HepG2 (cell line): Measurements from ENCODE around the gene GSAP. TPM values are rescaled to one million over a fixed set of nuclear protein-coding genes. Genes with fewer than 3 reads are reported as not detected.

ENCODE experiments used
- ATAC-seq: fragments of 200-7000 bp; cut with Tn5 transposase; 3 replicates; pipeline ENCODE4 v1.9.1; 2020; ENCODE audit warnings: mild to moderate bottlenecking, moderate library complexity
- BruUV-seq: library from RNA; stranded (reverse); fragments of 400-500 nt; replicated peaks from 2 replicates; lab custom pipeline; 2021; lab: Mats Ljungman, UMichigan
- CTCF ChIA-PET: fragments of 300-600 bp; formaldehyde crosslinking; extraction: SDS; loops from one replicate; lab custom pipeline; 2021; ENCODE audit warnings: low total read pairs, inconsistent platforms, low intra/inter-chr PET ratio; lab: Yijun Ruan, JAX
- POLR2A ChIA-PET: fragments of 350-600 bp; sonication (Branson Sonifier 250); formaldehyde crosslinking; loops from one replicate; lab custom pipeline; 2020; ENCODE audit warnings: antibody characterized with exemption, inconsistent platforms; lab: Yijun Ruan, JAX
- DNase-seq: peaks from one replicate; pipeline ENCODE4 v3.0.0-alpha.2; 2015; ENCODE audit warnings: low spot score
- FAIRE-seq: peaks from 3 replicates; lab custom pipeline; 2011; peaks lifted over from hg19 to GRCh38; lab: Jason Lieb, UNC
- H2AFZ ChIP-seq: one replicate; pipeline ENCODE4 v1.6.1; 2011; ENCODE audit warnings: low read length, inconsistent platforms
- H3K27ac ChIP-seq: fragments of 300-600 bp; 3 replicates; pipeline ENCODE4 v1.8.0; 2011; ENCODE audit warnings: mixed run types, mild to moderate bottlenecking, mixed read lengths, low read length, inconsistent platforms; ENCODE audit not compliant: insufficient read depth; ENCODE audit errors: extremely low read length
- H3K27me3 ChIP-seq, 2 experiments: fragments of 200-600 bp in 1 of 2; 2 replicates in 1 of 2; 3 replicates in 1 of 2; pipeline versions ENCODE4 v1.6.0 to v1.8.0; 2011; ENCODE audit warnings: low read length in 2 of 2, mild to moderate bottlenecking in 2 of 2, moderate library complexity in 2 of 2, inconsistent platforms in 1 of 2; ENCODE audit not compliant: insufficient read depth in 2 of 2, control insufficient read depth in 1 of 2
- H3K36me3 ChIP-seq, 2 experiments: fragments of 200-600 bp in 1 of 2; replicated peaks in 1 of 2; 2 replicates in 1 of 2; 3 replicates in 1 of 2; pipeline versions ENCODE4 v1.5.1 to v1.8.0; 2011; ENCODE audit warnings: low read length in 2 of 2, inconsistent platforms in 1 of 2; ENCODE audit not compliant: insufficient read depth in 2 of 2, control insufficient read depth in 1 of 2
- H3K4me1 ChIP-seq: 2 replicates; pipeline ENCODE4 v1.5.1; 2012; ENCODE audit warnings: low read length, inconsistent platforms; ENCODE audit not compliant: insufficient read depth
- H3K4me2 ChIP-seq: 2 replicates; pipeline ENCODE4 v1.6.0; 2011; ENCODE audit warnings: low read depth, low read length, inconsistent platforms
- H3K4me3 ChIP-seq, 3 experiments: fragments of 200-600 bp in 1 of 3; sonication (generic), shearing (Covaris generic) in 1 of 3; replicated peaks in 1 of 3; 2 replicates each; pipeline ENCODE4 v1.5.1; 2011 to 2016; ENCODE audit warnings: low read length in 3 of 3, inconsistent platforms in 2 of 3, low read depth in 2 of 3, mild to moderate bottlenecking in 2 of 3, control low read depth in 1 of 3, mixed read lengths in 1 of 3; ENCODE audit not compliant: insufficient read depth in 1 of 3
- H3K79me2 ChIP-seq: one replicate; pipeline ENCODE4 v1.6.1; 2011; ENCODE audit warnings: low read length, inconsistent platforms; ENCODE audit not compliant: insufficient read depth
- H3K9ac ChIP-seq: 2 replicates; pipeline ENCODE4 v1.6.0; 2011; ENCODE audit warnings: mild to moderate bottlenecking, low read depth, low read length, inconsistent platforms; ENCODE audit not compliant: insufficient read depth
- H3K9me3 ChIP-seq: 2 replicates; pipeline ENCODE4 v1.5.1; 2012; ENCODE audit warnings: mild to moderate bottlenecking, low read length
- H4K20me1 ChIP-seq: 2 replicates; pipeline ENCODE4 v1.6.0; 2011; ENCODE audit warnings: inconsistent platforms, mild to moderate bottlenecking, low read length, moderate library complexity; ENCODE audit not compliant: insufficient read depth
- FOXK1 ChIP-seq: sonication (generic); formaldehyde crosslinking; IDR thresholded peaks from 2 replicates; pipeline ENCODE4 v1.4.0; 2020; ENCODE audit warnings: low read depth, missing genetic modification reagents, borderline replicate concordance
- HOXD1 ChIP-seq: sonication (generic); formaldehyde crosslinking; IDR thresholded peaks from 2 replicates; pipeline ENCODE4 v1.5.0; 2020; ENCODE audit warnings: missing genetic modification reagents
- IKZF1 ChIP-seq: fragments of 450-650 bp; IDR thresholded peaks from 2 replicates; pipeline ENCODE4 v1.7.1; 2016
- MTA1 ChIP-seq: sonication (generic); formaldehyde crosslinking; IDR thresholded peaks from 2 replicates; pipeline ENCODE4 v1.4.0; 2020; ENCODE audit warnings: missing genetic modification reagents, mild to moderate bottlenecking, borderline replicate concordance
- ZNF17 ChIP-seq: sonication (generic); formaldehyde crosslinking; IDR thresholded peaks from 2 replicates; pipeline ENCODE4 v1.5.0; 2020; ENCODE audit warnings: mild to moderate bottlenecking, missing genetic modification reagents
- ZNF263 ChIP-seq: sonication (generic); formaldehyde crosslinking; IDR thresholded peaks from 2 replicates; pipeline ENCODE4 v1.4.0; 2020; ENCODE audit warnings: missing genetic modification reagents
- ZSCAN25 ChIP-seq: sonication (generic); formaldehyde crosslinking; IDR thresholded peaks from 2 replicates; pipeline ENCODE4 v1.8.0; 2022; ENCODE audit warnings: mild to moderate bottlenecking, missing genetic modification reagents
- WGBS: methylation state at CpG from one replicate; pipeline ENCODE4 v1.1.6; 2017; ENCODE audit warnings: low lambda C conversion rate; 5-methylcytosine and 5-hydroxymethylcytosine counted together
- in situ Hi-C: cut with HindIII; loops from 2 replicates; pipeline ENCODE4 v1.10.0; 2017; ENCODE audit warnings: low pct_unique_long_range_greater_than_20kb; ENCODE audit not compliant: extremely low pct_ligation_motif_present
- intact Hi-C: fragments of 100-400 bp; cut with micrococcal nuclease; formaldehyde crosslinking; loops from one replicate; pipeline ENCODE4 v1.10.0; 2022; ENCODE audit not compliant: unreplicated experiment
- polyA plus RNA-seq, 8 experiments: library from polyadenylated mRNA; depleted of rRNA in 3 of 8; stranded (reverse) in 7 of 8; unstranded in 1 of 8; fragments of >200 nt; fragmentation: Illumina TruSeq in 4 of 8; extraction: Trizol in 4 of 8; gene quantifications; 2 replicates each; pipeline versions ENCODE4 v1.2.1 to v1.2.3, GENCODE V29; 2011 to 2016; ENCODE audit warnings: low read depth in 4 of 8, missing spikeins in 1 of 8, mixed read lengths in 1 of 8; ENCODE audit not compliant: insufficient read depth in 1 of 8
- total RNA-seq, 5 experiments: library from RNA; depleted of rRNA; stranded (reverse); fragments of >200 nt; fragmentation: Illumina TruSeq; extraction: Trizol; gene quantifications; 2 replicates each; pipeline ENCODE4 v1.2.3, GENCODE V29; 2016; ENCODE audit warnings: low read depth in 1 of 5
- TF ChIP-seq, protein P1 (sequence below): sonication (generic); formaldehyde crosslinking; IDR thresholded peaks from 2 replicates; pipeline ENCODE4 v1.8.0; 2023; ENCODE audit warnings: mild to moderate bottlenecking, missing genetic modification reagents
- TF ChIP-seq, protein P2 (sequence below): sonication (generic); formaldehyde crosslinking; IDR thresholded peaks from 2 replicates; pipeline ENCODE4 v1.5.1; 2020; ENCODE audit warnings: mild to moderate bottlenecking, missing genetic modification reagents, borderline replicate concordance

Gene GSAP
- total and polyA plus RNA-seq, 2 of the 13 experiments (the other 11 are each of a cell fraction or from before 2014, with no cell fraction given) = 34.6 to 40.6 TPM

DNA sequence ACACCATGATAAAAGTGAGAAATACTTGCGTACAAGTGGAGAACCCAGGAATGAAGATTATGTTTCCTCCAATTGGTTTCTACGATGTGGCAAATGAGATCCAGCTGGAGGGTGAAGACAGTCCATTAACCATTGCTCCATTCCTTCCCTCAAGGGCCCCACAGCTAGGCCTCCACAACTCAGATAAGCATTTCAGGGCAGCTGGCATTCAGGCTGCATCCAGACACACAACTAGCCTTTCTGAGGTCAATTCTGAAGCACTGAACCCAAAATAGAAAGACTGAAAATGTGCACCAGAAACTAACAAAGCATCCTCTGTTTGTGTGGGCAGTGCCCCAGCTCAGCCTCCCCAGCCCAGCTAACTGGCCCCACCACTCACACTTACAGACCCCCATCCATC is 94.8 kb downstream of the GSAP start:
- WGBS = 100% methylated on average over 2 of the region's 2 CpGs
- DNase-seq = no peak
- ChIA-PET POLR2A (interaction anchor here (1.0 kb wide), 1 partner anchor 11 kb away, joined by 3 read pairs; no protein-coding TSS in a partner anchor), CTCF (no interaction called here)
- no peaks in the 10 kb centered on the region for H3K9me3 ChIP-seq
- intact Hi-C loops = no loop called here
- TF ChIP-seq MTA1 (CRISPR knock-in tag) (no peak), HOXD1 (CRISPR knock-in tag) (no peak), ZNF17 (CRISPR knock-in tag) (no peak), FOXK1 (CRISPR knock-in tag) (no peak), ZSCAN25 (CRISPR knock-in tag) (no peak), ZNF263 (CRISPR knock-in tag) (no peak), IKZF1 (no peak)
- TF ChIP-seq, protein P1, sequence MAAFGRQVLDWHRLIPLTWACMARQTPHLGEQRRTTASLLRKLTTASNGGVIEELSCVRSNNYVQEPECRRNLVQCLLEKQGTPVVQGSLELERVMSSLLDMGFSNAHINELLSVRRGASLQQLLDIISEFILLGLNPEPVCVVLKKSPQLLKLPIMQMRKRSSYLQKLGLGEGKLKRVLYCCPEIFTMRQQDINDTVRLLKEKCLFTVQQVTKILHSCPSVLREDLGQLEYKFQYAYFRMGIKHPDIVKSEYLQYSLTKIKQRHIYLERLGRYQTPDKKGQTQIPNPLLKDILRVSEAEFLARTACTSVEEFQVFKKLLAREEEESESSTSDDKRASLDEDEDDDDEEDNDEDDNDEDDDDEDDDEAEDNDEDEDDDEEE (CRISPR knock-in tag) = no peak
- TF ChIP-seq, protein P2, sequence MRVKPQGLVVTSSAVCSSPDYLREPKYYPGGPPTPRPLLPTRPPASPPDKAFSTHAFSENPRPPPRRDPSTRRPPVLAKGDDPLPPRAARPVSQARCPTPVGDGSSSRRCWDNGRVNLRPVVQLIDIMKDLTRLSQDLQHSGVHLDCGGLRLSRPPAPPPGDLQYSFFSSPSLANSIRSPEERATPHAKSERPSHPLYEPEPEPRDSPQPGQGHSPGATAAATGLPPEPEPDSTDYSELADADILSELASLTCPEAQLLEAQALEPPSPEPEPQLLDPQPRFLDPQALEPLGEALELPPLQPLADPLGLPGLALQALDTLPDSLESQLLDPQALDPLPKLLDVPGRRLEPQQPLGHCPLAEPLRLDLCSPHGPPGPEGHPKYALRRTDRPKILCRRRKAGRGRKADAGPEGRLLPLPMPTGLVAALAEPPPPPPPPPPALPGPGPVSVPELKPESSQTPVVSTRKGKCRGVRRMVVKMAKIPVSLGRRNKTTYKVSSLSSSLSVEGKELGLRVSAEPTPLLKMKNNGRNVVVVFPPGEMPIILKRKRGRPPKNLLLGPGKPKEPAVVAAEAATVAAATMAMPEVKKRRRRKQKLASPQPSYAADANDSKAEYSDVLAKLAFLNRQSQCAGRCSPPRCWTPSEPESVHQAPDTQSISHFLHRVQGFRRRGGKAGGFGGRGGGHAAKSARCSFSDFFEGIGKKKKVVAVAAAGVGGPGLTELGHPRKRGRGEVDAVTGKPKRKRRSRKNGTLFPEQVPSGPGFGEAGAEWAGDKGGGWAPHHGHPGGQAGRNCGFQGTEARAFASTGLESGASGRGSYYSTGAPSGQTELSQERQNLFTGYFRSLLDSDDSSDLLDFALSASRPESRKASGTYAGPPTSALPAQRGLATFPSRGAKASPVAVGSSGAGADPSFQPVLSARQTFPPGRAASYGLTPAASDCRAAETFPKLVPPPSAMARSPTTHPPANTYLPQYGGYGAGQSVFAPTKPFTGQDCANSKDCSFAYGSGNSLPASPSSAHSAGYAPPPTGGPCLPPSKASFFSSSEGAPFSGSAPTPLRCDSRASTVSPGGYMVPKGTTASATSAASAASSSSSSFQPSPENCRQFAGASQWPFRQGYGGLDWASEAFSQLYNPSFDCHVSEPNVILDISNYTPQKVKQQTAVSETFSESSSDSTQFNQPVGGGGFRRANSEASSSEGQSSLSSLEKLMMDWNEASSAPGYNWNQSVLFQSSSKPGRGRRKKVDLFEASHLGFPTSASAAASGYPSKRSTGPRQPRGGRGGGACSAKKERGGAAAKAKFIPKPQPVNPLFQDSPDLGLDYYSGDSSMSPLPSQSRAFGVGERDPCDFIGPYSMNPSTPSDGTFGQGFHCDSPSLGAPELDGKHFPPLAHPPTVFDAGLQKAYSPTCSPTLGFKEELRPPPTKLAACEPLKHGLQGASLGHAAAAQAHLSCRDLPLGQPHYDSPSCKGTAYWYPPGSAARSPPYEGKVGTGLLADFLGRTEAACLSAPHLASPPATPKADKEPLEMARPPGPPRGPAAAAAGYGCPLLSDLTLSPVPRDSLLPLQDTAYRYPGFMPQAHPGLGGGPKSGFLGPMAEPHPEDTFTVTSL (CRISPR knock-in tag) = no peak
- TF ChIP-seq, all 625 proteins: peak for 0
- Histone ChIP-seq H3K36me3 (peaks cover 14 to 18% of the 10 kb centered on the region in 2 experiments), H3K4me1 (peaks cover 7% of the 10 kb centered on the region), H3K4me2 (no peak overlapping the region), H3K4me3 (no peak overlapping the region), H2AFZ (no peak overlapping the region), H4K20me1 (no peaks in the 10 kb centered on the region), H3K27me3 (no peaks in the 10 kb centered on the region), H3K79me2 (no peaks in the 10 kb centered on the region), H3K9ac (no peak overlapping the region), H3K27ac (no peak overlapping the region)
- in situ Hi-C loops = no loop called here
- BruUV-seq = no TSS peak
- FAIRE-seq (no peak), ATAC-seq (no peak)
